CD14-positive monocyte (primary cell): ENCODE measurements around the gene FHIT. TPM values are rescaled to one million over a fixed set of nuclear protein-coding genes. Genes with fewer than 3 reads are reported as not detected.

ENCODE experiments used
- DNase-seq, 3 donors: peaks; one replicate each; pipeline ENCODE4 v3.0.0-alpha.2; 2011 to 2022
- H2AFZ ChIP-seq: 2 replicates; pipeline ENCODE4 v1.6.0; 2012; ENCODE audit warnings: mild to moderate bottlenecking, low read depth, low read length, inconsistent platforms; ENCODE audit not compliant: insufficient read depth, poor library complexity, severe bottlenecking
- H3K27ac ChIP-seq, 2 donors: 1 replicate in 1 of 2; 2 replicates in 1 of 2; pipeline ENCODE4 v1.5.1; 2012 to 2013; ENCODE audit warnings: low read length in 2 of 2, control low read depth in 1 of 2, inconsistent platforms in 1 of 2, low read depth in 1 of 2, mild to moderate bottlenecking in 1 of 2
- H3K27me3 ChIP-seq, 2 donors: one replicate each; pipeline versions ENCODE4 v1.6.0 to v1.6.1; 2011 to 2013; ENCODE audit warnings: low read length in 2 of 2; ENCODE audit not compliant: control insufficient read depth in 2 of 2, insufficient read depth in 2 of 2
- H3K36me3 ChIP-seq, 2 donors: replicated peaks in 1 of 2; 1 replicate in 1 of 2; 2 replicates in 1 of 2; pipeline versions ENCODE4 v1.5.1 to v1.6.1; 2012 to 2013; ENCODE audit warnings: low read length in 2 of 2, control low read depth in 1 of 2, inconsistent platforms in 1 of 2, mild to moderate bottlenecking in 1 of 2; ENCODE audit not compliant: insufficient read depth in 2 of 2, control insufficient read depth in 1 of 2
- H3K4me1 ChIP-seq, 2 donors: 1 replicate in 1 of 2; 2 replicates in 1 of 2; pipeline versions ENCODE4 v1.5.1 to v1.6.1; 2012 to 2013; ENCODE audit warnings: low read length in 2 of 2, control low read depth in 1 of 2, inconsistent platforms in 1 of 2, mild to moderate bottlenecking in 1 of 2, moderate library complexity in 1 of 2; ENCODE audit not compliant: insufficient read depth in 2 of 2, control insufficient read depth in 1 of 2
- H3K4me2 ChIP-seq: replicated peaks from 2 replicates; pipeline ENCODE3; 2012; ENCODE audit warnings: low read length, moderate library complexity, mild to moderate bottlenecking; ENCODE audit not compliant: poor library complexity, severe bottlenecking; ENCODE audit errors: extremely low read depth
- H3K4me3 ChIP-seq, 3 experiments: fragments of 200-600 bp in 1 of 3; sonication (generic) in 1 of 3; replicated peaks in 1 of 3; 1 replicate in 2 of 3; 2 replicates in 1 of 3; pipeline ENCODE4 v1.5.1; 2011 to 2013; ENCODE audit warnings: low read length in 3 of 3, mild to moderate bottlenecking in 3 of 3, control low read depth in 2 of 3, low read depth in 2 of 3, inconsistent platforms in 1 of 3, moderate library complexity in 1 of 3
- H3K79me2 ChIP-seq: 2 replicates; pipeline ENCODE4 v1.6.0; 2012; ENCODE audit warnings: mild to moderate bottlenecking, control low read depth, inconsistent platforms, low read length, moderate library complexity; ENCODE audit not compliant: insufficient read depth
- H3K9ac ChIP-seq: 2 replicates; pipeline ENCODE4 v1.6.0; 2017; ENCODE audit warnings: low read length, mild to moderate bottlenecking; ENCODE audit not compliant: insufficient read depth, poor library complexity, severe bottlenecking
- H3K9me3 ChIP-seq, 2 donors: replicated peaks in 1 of 2; 1 replicate in 1 of 2; 2 replicates in 1 of 2; pipeline versions ENCODE4 v1.5.1 to v1.6.1; 2012 to 2013; ENCODE audit warnings: low read length in 2 of 2, control low read depth in 1 of 2; ENCODE audit not compliant: control insufficient read depth in 1 of 2, insufficient read depth in 1 of 2
- H4K20me1 ChIP-seq: 2 replicates; pipeline ENCODE4 v1.6.0; 2012; ENCODE audit warnings: mild to moderate bottlenecking, low read length, control low read depth, moderate library complexity; ENCODE audit not compliant: insufficient read depth
- H3K27ac Mint-ChIP-seq, 7 donors: one replicate each; pipeline ENCODE4 v1.8.0; 2020; ENCODE audit warnings: mild to moderate bottlenecking in 7 of 7, mixed read lengths in 7 of 7, moderate library complexity in 6 of 7, inconsistent platforms in 2 of 7
- H3K27me3 Mint-ChIP-seq, 3 donors: one replicate each; pipeline ENCODE4 v1.8.0; 2021 to 2022; ENCODE audit warnings: low read depth in 3 of 3, mild to moderate bottlenecking in 3 of 3, mixed read lengths in 3 of 3, moderate library complexity in 3 of 3, inconsistent platforms in 1 of 3
- H3K36me3 Mint-ChIP-seq, 2 donors: one replicate each; pipeline ENCODE4 v1.8.0; 2020; ENCODE audit warnings: mixed read lengths in 2 of 2, inconsistent platforms in 1 of 2, mild to moderate bottlenecking in 1 of 2
- H3K4me1 Mint-ChIP-seq: one replicate; pipeline ENCODE4 v1.8.0; 2020; ENCODE audit warnings: mild to moderate bottlenecking, mixed read lengths
- H3K4me3 Mint-ChIP-seq, 2 donors: one replicate each; pipeline ENCODE4 v1.8.0; 2020; ENCODE audit warnings: mild to moderate bottlenecking in 2 of 2, mixed read lengths in 2 of 2, moderate library complexity in 1 of 2
- H3K9me3 Mint-ChIP-seq, 7 donors: one replicate each; pipeline ENCODE4 v1.8.0; 2020 to 2022; ENCODE audit warnings: mixed read lengths in 7 of 7, mild to moderate bottlenecking in 6 of 7, moderate library complexity in 6 of 7, inconsistent platforms in 2 of 7
- CTCF ChIP-seq: fragments of 200-600 bp; IDR thresholded peaks from one replicate; pipeline ENCODE4 v1.8.0; 2022; ENCODE audit warnings: antibody characterized with exemption, mild to moderate bottlenecking
- WGBS: methylation state at CpG from one replicate; pipeline ENCODE4 v1.1.5; 2013; ENCODE audit warnings: missing lambda C conversion rate; ENCODE audit not compliant: insufficient coverage; 5-methylcytosine and 5-hydroxymethylcytosine counted together
- intact Hi-C, 2 donors: fragments of 100-400 bp; cut with micrococcal nuclease; formaldehyde crosslinking; loops; one replicate each; pipeline versions ENCODE4 v1.15.0 to v1.15.1; 2023
- polyA plus RNA-seq, 3 donors: library from polyadenylated mRNA; depleted of rRNA in 1 of 3; unstranded in 2 of 3; stranded (reverse) in 1 of 3; fragments of 300-500 nt in 2 of 3; fragments of >200 nt in 1 of 3; fragmentation: Illumina TruSeq in 2 of 3; gene quantifications; 1 replicate in 2 of 3; 2 replicates in 1 of 3; pipeline ENCODE4 v1.2.3, GENCODE V29; 2012 to 2021

Gene FHIT
- polyA plus RNA-seq, 3 donors: 1.7 to 3.4 (median 3.2) TPM

DNA sequence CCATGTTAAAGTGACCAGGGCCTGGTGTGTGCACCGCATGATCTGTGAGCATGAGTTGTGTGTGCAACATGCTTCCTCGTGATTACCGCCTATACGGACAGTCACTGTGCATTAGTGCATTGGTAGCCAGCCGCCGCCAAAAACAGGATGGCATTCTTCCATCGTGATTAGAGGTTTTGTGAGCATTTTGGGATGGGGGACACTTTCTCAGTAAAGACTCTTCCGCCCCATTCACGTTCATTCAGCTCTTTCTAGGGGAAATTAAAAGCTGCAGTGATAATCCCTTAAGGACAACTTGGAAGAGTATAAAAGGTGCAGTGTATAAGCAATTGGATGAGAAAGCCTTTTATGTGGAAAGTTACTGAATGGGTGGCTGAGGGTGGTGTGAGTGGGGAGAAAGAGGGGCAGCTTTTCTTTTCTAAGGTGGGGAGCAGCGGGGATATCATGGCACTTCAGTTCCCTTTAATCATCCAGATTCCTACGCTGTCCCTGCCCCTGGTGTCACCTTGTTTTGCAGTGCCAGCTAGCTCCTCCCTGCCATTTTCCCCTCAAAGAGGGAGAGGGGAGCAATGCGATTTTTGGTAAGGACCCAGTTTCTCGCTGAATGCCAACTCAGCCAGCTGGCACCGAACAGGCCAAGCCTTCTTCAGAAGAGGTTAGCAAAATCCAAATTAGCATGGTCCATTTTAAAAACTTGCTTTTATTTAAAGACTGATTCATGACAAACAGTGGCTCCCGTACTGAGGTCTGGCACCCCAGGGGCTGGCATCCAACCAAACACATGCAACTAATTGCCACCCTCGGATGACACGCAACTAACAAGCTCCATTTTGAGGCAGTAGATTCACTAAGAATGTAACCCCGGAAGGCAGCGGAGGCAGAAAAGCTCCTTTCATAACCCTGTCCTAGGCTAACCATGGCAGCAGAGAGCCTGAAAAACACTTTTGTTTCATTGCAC lies 447.8 kb downstream of the FHIT start:
- intact Hi-C loops: no loop called here
- Histone ChIP-seq H4K20me1 (no peaks in the 10 kb centered on the region), H3K36me3 (no peaks in the 10 kb centered on the region), H3K27me3 (no peaks in the 10 kb centered on the region), H3K79me2 (no peaks in the 10 kb centered on the region), H3K9me3 (peaks cover 0 to 8% of the 10 kb centered on the region in 2 donors), H3K4me2 (no peak overlapping the region), H3K4me3 (no peak overlapping the region), H3K9ac (no peak overlapping the region), H2AFZ (no peak overlapping the region), H3K4me1 (no peaks in the 10 kb centered on the region), H3K27ac (no peak overlapping the region)
- DNase-seq: no peak
- Mint-ChIP-seq H3K4me3 (no peak overlapping the region), H3K27ac (no peak overlapping the region), H3K4me1 (no peaks in the 10 kb centered on the region), H3K9me3 (peaks cover 0 to 18% (median 6%) of the 10 kb centered on the region in 7 donors), H3K36me3 (no peaks in the 10 kb centered on the region), H3K27me3 (peaks cover 0 to 2% (median 0%) of the 10 kb centered on the region in 3 donors)
- WGBS: 96% methylated on average over 13 of the region's 19 CpGs
- TF ChIP-seq CTCF: no peak

DNA sequence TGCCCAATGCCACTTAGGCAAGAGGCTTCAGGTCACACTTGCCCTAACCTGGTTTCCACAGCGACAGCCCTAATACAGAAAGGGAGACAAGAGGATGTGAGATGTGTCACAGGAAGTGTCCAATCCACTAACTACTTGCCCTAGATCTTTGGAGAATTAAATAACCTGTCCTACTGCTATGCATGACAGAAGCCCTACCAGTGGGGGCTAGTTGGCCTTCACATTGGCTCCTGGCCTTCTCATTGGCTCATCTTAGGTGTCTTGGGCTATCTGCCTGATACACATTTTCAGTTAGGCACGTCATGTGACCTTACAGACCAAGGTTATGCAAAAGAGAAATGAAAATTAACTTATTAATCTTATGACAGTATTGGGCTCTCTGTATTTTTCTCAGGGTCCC lies 449.9 kb downstream of the FHIT start:
- Histone ChIP-seq H3K36me3 (no peaks in the 10 kb centered on the region), H3K27ac (no peak overlapping the region), H3K4me3 (no peak overlapping the region), H3K4me2 (no peak overlapping the region), H3K9me3 (peaks cover 0 to 8% of the 10 kb centered on the region in 2 donors), H3K27me3 (no peaks in the 10 kb centered on the region), H3K9ac (no peak overlapping the region), H3K4me1 (no peaks in the 10 kb centered on the region), H3K79me2 (no peaks in the 10 kb centered on the region), H2AFZ (no peak overlapping the region), H4K20me1 (no peaks in the 10 kb centered on the region)
- intact Hi-C loops: no loop called here
- H3K27me3 Mint-ChIP-seq: peaks cover 0 to 2% (median 0%) of the 10 kb centered on the region in 3 donors
- H3K36me3 Mint-ChIP-seq: no peaks in the 10 kb centered on the region
- H3K4me1 Mint-ChIP-seq: no peaks in the 10 kb centered on the region
- WGBS: no CpG with 5 or more reads among the region's 2 CpGs
- peaks cover 0 to 18% (median 6%) of the 10 kb centered on the region in 7 donors for H3K9me3 Mint-ChIP-seq
- no peak overlapping the region for H3K4me3 Mint-ChIP-seq
- H3K27ac Mint-ChIP-seq: no peak overlapping the region
- no peak for DNase-seq
- TF ChIP-seq CTCF: no peak
